Activated gamma-delta T cell treated with Interleukin-2 at 50 U/mL for 16 hours (primary cell): Measurements from ENCODE around the gene SAMD10.
A peak's percentile ranks its signal among the peaks of the same experiment; 100 is the strongest.
"Not testable (repeated sequence)": the region's sequence is repeated elsewhere in the genome, so short reads cannot be mapped to it uniquely, and the experiment has no call there.

ENCODE experiments used
- DNase-seq: peaks from one replicate; pipeline ENCODE4 v3.0.0-alpha.2; 2020

The SAMD10 gene

GRCh38 chr20:64000906-64001305 is 21.5 kb upstream of the SAMD10 start:
- no peak for DNase-seq

DNA sequence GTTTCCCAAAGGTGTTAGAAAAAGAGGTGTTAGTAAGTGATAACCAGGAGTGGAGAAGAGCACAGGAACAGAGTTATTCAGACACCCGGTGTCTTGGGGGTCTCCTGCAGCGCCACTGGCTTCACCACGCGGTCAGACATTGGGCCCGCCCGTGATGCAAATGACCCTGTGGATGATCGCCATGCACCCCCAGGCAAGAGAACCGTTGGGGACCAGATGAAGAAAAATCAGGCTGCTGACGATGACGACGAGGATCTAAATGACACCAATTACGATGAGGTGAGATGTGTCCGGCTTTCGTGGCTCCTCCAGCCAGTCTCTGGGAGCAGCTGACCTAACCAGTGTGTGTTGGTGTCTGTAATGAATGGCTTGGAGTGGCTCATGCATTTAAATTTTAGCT is 3.5 kb upstream of the SAMD10 start:
- DNase-seq, result no peak

DNA sequence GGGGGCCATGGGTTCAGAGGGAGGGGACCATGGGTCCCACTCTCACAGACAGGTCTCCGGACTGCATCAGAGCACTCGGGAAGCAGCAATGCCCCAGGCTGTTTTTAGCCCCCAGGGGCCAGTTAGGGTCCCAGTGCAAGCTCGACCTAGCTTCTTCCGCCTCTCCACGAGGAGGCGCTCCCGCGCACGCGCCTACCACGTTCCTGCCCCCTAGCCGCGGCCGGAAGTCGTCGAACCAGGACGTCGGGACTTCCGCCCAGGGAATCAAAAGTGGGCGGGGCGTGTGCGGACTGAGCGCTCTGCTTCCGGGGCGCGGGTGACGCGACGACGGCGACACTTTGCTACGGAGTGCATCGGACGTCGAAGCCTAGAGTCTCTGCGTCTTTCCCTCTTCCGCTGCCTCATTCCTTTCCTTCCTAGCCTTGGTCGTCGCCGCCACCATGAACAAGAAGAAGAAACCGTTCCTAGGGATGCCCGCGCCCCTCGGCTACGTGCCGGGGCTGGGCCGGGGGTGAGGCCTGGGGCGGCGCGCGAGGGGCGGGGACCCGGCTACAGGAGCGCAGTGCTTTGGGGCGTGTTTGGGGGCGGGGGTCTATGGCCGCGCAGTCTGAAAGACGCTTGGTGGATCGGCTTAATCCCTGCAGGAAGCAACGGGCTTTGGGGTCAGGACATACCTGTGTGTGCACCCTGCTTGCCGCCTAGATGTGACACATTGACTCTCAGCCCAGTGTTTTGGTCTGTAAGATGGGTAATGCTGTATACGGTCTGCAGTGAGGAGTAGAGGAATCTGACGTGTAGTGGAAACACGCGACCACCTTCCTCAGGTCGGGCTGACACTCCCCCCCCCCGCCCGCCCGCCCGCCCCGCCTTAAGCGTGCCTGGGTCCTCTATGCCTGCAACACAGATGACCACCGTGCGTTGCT is 1.6 kb upstream of the SAMD10 start, which contains the start of gene PRPF6:
TSS of gene PRPF6 (plus strand) at position 327 of the 923 bp plus-strand sequence. CDS start at position 441, 114 bp downstream.
- DNase-seq, result peak; percentile 94

- no peak for DNase-seq
Observed at GRCh38 chr20:63980317-63980805, 919 bp upstream of the SAMD10 start.

DNA sequence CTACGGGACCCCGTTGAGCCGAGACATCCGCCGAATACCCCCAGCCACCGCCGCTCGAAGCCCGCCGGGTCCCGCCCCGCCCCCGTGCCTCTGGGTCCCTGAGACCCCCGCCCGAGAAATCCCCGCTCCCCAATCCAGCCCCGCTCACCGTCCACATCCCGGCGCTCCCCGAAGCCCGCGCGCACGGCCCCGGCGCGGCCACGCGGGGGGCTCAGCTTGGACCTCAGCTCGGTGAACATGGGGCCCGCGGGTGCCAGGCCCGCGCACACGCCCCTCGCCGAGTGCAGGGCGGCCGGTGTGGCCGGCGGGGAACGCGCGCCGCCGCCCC is 249 bp downstream of the SAMD10 start:
- DNase-seq, result no peak

GRCh38 chr20:63978319-63979228 is 868 bp downstream of the SAMD10 start:
- DNase-seq, result peak; percentile 41

DNA sequence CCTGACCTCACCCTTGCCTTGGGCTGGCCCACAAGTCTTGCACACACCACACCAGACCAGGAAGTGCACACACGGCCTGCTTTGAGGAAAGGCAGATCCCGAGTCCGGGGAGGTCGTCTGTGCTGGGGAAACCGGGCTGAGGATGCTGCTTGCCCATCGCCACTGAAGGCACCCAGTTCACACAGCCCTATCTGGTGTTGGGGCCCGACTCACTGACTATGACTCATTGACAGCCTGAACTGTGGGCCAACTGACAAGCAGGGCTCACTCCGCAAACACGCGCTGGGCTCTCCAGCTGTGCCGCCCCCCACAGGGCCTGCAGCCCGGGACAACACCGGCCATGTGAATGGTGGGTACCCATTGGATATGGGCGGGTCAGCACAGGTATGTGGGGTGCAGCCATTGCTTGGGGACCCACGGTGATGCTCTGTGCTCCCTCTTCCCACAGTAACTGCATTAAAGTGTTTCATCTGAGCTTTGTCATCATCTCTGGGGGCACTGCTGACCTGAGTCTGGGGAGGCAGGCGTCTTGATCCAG is 1.6 kb downstream of the SAMD10 start:
- DNase-seq, result peak; percentile 61

- no peak for DNase-seq
Observed at GRCh38 chr20:63976980-63977738, 2.3 kb downstream of the SAMD10 start.

DNA sequence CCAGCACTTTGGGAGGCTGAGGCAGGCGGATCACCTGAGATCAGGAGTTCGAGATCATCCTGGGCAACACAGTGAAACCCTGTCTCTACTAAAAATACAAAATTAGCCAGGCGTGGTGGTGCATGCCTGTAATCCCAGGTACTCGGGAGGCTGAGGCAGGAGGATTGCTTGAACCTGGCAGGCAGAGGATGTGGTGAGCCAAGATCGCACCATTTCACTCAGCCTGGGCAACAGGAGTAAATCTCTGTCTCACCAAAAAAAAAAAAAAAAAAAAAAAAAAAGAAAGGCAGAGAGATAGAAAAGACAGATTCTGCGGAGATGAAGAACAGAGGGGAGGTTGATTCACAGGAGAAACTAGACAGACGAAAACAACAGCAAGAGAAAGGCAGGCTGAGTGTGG is 2.9 kb downstream of the SAMD10 start:
- not testable (repeated sequence) for DNase-seq

DNA sequence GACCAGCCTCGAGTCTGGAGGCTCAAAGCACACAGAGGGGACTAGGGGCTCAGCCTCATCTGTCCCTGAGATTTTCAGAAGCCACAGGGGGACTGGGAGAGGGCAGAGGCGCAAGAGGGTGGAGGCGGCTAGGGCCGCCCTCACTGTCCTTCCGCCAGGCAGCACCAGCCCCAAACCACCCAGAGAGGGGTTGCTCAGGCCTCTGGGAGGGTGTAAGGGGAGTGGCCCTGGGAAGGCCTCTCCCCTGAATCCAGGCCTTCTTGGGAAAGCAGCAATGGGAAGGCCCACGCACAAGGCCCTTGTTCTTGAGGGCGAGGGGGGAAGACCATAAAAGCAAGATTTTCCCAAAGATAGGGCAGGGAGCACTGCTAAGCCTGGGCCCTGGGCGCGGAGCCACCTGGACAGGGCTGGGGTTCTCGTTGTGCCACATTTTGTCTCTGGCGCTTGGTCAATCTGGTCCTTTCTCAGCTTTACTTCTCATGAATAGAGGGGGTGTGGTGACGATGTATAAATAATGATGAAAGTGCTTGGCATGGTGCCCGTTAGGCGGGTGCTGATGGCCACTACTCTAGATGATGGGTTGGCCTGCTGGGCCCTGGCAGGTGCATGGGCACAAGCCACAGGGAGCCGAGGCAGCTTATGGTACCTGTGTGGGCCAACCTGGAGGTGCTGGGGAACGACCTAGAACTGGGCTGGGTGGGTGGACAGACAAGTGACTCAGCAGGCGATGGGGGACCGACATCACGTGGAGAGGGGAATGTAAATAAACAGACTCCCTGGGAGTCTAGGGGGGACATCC is 4.8 kb downstream of the SAMD10 start:
- no peak for DNase-seq

GRCh38 chr20:63973636-63974401 is 5.6 kb downstream of the SAMD10 start:
- DNase-seq, result peak; percentile 79

GRCh38 chr20:63973160-63973479 is 6.3 kb downstream of the SAMD10 start:
- no peak for DNase-seq

GRCh38 chr20:63972312-63973159 is 6.9 kb downstream of the SAMD10 start:
- DNase-seq, result no peak

DNA sequence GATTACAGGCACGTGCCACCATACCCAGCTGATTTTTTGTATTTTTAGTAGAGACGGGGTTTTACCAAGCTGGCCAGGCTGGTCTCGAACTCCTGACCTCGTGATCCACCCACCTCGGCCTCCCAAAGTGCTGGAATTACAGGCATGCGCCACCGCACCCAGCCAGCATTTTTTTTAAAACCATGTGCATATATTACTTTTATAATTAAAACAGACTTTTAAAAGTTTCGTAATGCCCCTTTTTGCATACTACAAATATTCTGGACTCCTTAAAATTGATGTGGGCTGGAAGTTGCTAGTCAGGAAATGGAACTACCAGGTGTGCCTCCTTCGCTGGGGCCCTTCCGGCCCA is 7.5 kb downstream of the SAMD10 start:
- DNase-seq, result not testable (repeated sequence)

- no peak for DNase-seq
Observed at GRCh38 chr20:63970714-63971431, 8.6 kb downstream of the SAMD10 start.

DNA sequence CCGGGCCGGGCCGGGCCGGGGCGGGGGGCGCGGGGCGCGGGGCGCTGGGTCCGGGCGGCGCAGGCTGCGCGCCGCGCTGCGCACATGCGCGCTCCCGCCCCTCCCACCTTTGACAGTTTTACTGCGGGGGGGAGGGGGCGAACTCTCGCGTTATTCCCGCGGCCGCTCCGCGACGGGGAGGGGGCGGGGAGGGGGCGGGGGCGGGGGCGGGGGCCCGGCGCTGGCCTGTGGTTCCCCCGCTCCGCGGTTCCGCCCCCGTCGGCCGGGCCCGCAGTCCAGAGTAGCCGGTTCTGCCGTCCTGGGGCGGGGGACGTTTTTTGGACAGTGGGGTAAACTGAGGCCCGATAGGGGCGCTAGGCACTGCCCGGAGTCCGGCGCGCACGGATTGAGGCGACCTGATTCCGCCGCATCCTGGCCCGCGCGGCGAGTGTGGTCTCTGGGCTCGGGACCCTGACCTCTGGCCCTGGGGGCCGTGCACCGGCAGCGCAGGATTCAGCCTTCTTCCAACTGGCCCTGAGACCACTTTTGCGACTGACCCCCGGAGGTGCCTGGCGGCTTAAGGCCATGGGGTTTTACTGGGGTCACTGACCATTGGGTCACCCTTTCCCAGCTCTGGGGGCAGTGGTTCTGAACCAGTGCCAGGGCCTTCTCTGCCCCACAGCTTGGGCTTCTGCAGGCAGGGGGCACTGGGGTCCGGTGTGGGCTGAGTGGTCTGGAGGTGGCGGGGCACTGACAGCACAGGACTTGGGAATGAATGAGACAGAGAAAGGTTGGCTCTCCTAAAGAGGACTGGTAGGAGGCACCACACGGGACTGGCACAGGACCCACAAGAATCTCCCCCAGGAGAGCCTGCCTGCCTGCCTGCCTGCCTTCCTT is 9.4 kb downstream of the SAMD10 start, which contains the start of gene ZNF512B:
TSS of gene ZNF512B (minus strand) at position 93 of the 876 bp plus-strand sequence. CDS start 1,980 bp downstream, outside the sequence.
- peak; percentile 48 for DNase-seq

DNA sequence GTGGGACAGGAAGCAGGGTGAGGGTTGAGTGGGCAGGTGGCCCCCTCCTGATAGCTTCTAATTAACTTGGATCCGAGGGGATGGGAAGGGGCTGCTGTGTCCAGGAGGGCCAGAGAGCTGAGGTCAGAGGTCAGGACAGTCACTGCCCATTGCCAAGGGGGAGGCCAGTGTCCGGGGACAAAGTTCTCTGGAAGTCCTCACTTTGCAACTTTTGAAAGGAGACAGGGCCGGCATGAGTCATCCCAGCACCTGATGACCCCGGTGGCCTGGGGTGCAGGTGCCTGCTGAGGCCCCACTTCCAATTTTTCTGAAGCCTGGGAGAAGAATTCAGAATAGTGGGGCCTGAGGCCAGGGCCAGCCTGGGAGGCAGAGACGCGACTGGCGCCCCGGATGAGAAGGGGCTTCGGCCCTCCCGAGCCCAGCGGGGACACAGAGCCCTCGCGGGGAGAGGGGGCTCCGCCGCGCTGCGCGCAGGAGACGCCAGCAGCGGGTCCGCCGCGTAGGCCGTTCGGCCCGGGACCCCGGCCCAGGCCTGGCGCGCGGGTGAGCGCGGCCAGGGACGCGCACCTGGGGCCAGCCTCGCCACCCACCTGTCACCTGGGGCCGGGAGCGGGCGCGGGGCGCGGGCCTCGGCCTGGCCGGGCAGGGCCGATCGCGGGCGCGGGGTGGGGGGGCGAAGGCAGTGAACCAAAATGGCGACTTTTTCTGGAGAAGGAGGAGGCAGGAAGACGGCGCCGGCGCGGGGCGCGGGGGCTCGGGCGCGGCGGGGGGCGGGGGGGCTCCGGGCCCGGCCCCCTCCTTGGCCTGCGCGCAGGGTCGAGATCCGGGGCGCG is 10.3 kb downstream of the SAMD10 start:
- DNase-seq, result peak; percentile 22
